Common myeloid progenitor, CD34-positive (primary cell): ENCODE results near the gene PSTK.
A peak's percentile ranks its signal among the peaks of the same experiment; 100 is the strongest.

Experiments
- CTCF ChIA-PET: fragments of 350-600 bp; sonication (Branson Sonifier 250); formaldehyde crosslinking; loops from one replicate; lab custom pipeline; 2021; ENCODE audit warnings: antibody characterized with exemption; lab: Charles Lee
- POLR2A ChIA-PET: fragments of 350-600 bp; sonication (Branson Sonifier 250); formaldehyde crosslinking; loops from one replicate; lab custom pipeline; 2021; ENCODE audit warnings: antibody characterized with exemption; lab: Charles Lee
- DNase-seq, 3 donors: peaks; one replicate each; pipeline versions ENCODE4 v3.0.0 to v3.0.0-alpha.2; 2013
- H3K27ac ChIP-seq, 2 experiments: 1 replicate in 1 of 2; 2 replicates in 1 of 2; pipeline ENCODE4 v1.7.0; 2013; ENCODE audit warnings: inconsistent platforms in 2 of 2, low read length in 2 of 2, mild to moderate bottlenecking in 2 of 2, low read depth in 1 of 2, moderate library complexity in 1 of 2; ENCODE audit not compliant: severe bottlenecking in 2 of 2, insufficient read depth in 1 of 2, poor library complexity in 1 of 2
- H3K27me3 ChIP-seq, 5 experiments: replicated peaks in 2 of 5; 1 replicate in 3 of 5; 2 replicates in 2 of 5; pipeline versions ENCODE4 v1.6.1 to v1.7.0; 2013; ENCODE audit warnings: low read length in 4 of 5, mild to moderate bottlenecking in 2 of 5, moderate library complexity in 2 of 5, inconsistent platforms in 1 of 5; ENCODE audit not compliant: insufficient read depth in 5 of 5, control insufficient read depth in 4 of 5
- H3K36me3 ChIP-seq, 4 experiments: 1 replicate in 2 of 4; 2 replicates in 2 of 4; pipeline versions ENCODE4 v1.6.1 to v1.7.0; 2013; ENCODE audit warnings: low read length in 3 of 4, control low read depth in 1 of 4, mild to moderate bottlenecking in 1 of 4; ENCODE audit not compliant: control insufficient read depth in 4 of 4, insufficient read depth in 4 of 4
- H3K4me1 ChIP-seq, 4 experiments: 1 replicate in 3 of 4; 2 replicates in 1 of 4; pipeline versions ENCODE4 v1.6.1 to v1.7.1; 2013; ENCODE audit warnings: low read length in 3 of 4, mild to moderate bottlenecking in 3 of 4, control low read depth in 1 of 4, inconsistent platforms in 1 of 4, moderate library complexity in 1 of 4; ENCODE audit not compliant: control insufficient read depth in 4 of 4, insufficient read depth in 4 of 4; ENCODE audit errors: control extremely low read depth in 1 of 4
- H3K4me3 ChIP-seq, 7 experiments: 1 replicate in 4 of 7; 2 replicates in 3 of 7; pipeline versions ENCODE4 v1.5.1 to v1.7.0; 2013; ENCODE audit warnings: mild to moderate bottlenecking in 7 of 7, low read length in 6 of 7, moderate library complexity in 6 of 7, inconsistent platforms in 2 of 7, low read depth in 2 of 7, control low read depth in 1 of 7; ENCODE audit not compliant: insufficient read depth in 4 of 7, control insufficient read depth in 1 of 7; ENCODE audit errors: extremely low read depth in 1 of 7
- H3K9me3 ChIP-seq, 5 experiments: 1 replicate in 4 of 5; 2 replicates in 1 of 5; pipeline versions ENCODE4 v1.6.1 to v1.7.1; 2013; ENCODE audit warnings: low read length in 4 of 5, mild to moderate bottlenecking in 2 of 5, inconsistent platforms in 1 of 5, low read depth in 1 of 5, moderate library complexity in 1 of 5; ENCODE audit not compliant: control insufficient read depth in 4 of 5, insufficient read depth in 2 of 5; ENCODE audit errors: control extremely low read depth in 1 of 5
- WGBS: methylation state at CpG from one replicate; pipeline ENCODE4 v1.1.5; 2013; ENCODE audit not compliant: insufficient coverage; 5-methylcytosine and 5-hydroxymethylcytosine counted together

Gene PSTK

GRCh38 chr10:122953902-122954730 is 26.1 kb upstream of the PSTK start, which contains the start of gene C10orf88:
TSS of gene C10orf88 (minus strand) at chr10:122954227. CDS start at chr10:122954178, 49 bp downstream.
- Histone ChIP-seq H3K4me1 (peaks cover 0 to 16% (median 12%) of the 10 kb centered on the region in 4 experiments), H3K27ac (peak within 1 kb of the TSS in 1 of 2 experiments; percentile 50), H3K4me3 (peak within 1 kb of the TSS; percentile 70 to 91 (median 78)), H3K9me3 (peaks cover 0 to 7% (median 6%) of the 10 kb centered on the region in 5 experiments), H3K27me3 (peaks cover 0 to 6% (median 0%) of the 10 kb centered on the region in 5 experiments), H3K36me3 (peaks cover 0 to 9% (median 2%) of the 10 kb centered on the region in 4 experiments)
- ChIA-PET POLR2A (no interaction called here), CTCF (interaction anchor here (0.9 kb wide), 1 partner anchor 9 kb away, joined by 4 read pairs; no protein-coding TSS in a partner anchor)
- 4% methylated on average over 69 of the region's 77 CpGs for WGBS
- peak; percentile 98 to 99 (median 99) for DNase-seq

GRCh38 chr10:122954731-122955050 is 25.5 kb upstream of the PSTK start:
- ChIA-PET POLR2A (no interaction called here), CTCF (no interaction called here)
- WGBS: 78% methylated on average over 11 of the region's 13 CpGs
- Histone ChIP-seq H3K4me1 (peaks cover 0 to 16% (median 12%) of the 10 kb centered on the region in 4 experiments), H3K9me3 (peaks cover 0 to 7% (median 6%) of the 10 kb centered on the region in 5 experiments), H3K36me3 (peaks cover 0 to 6% (median 1%) of the 10 kb centered on the region in 4 experiments), H3K4me3 (peak overlapping the region in 3 of 7 experiments; percentile 78 to 91 (median 82)), H3K27ac (no peak overlapping the region), H3K27me3 (peaks cover 0 to 6% (median 0%) of the 10 kb centered on the region in 5 experiments)
- DNase-seq: no peak

GRCh38 chr10:122955892-122956291 is 24.3 kb upstream of the PSTK start:
- ChIA-PET CTCF (interaction anchor here (1.0 to 1.2 kb wide), 2 partner anchors 22 to 25 kb away, joined by 4 read pairs; no protein-coding TSS in a partner anchor), POLR2A (no interaction called here)
- Histone ChIP-seq H3K4me3 (no peak overlapping the region), H3K27ac (no peak overlapping the region), H3K27me3 (peaks cover 0 to 6% (median 0%) of the 10 kb centered on the region in 5 experiments), H3K36me3 (no peaks in the 10 kb centered on the region), H3K9me3 (peaks cover 0 to 7% (median 6%) of the 10 kb centered on the region in 5 experiments), H3K4me1 (peaks cover 0 to 16% (median 12%) of the 10 kb centered on the region in 4 experiments)
- no CpG with 5 or more reads among the region's 1 CpG for WGBS
- no peak for DNase-seq

- Histone ChIP-seq H3K27ac (no peak overlapping the region), H3K36me3 (no peaks in the 10 kb centered on the region), H3K4me1 (peaks cover 0 to 16% (median 12%) of the 10 kb centered on the region in 4 experiments), H3K9me3 (peaks cover 0 to 7% (median 6%) of the 10 kb centered on the region in 5 experiments), H3K27me3 (peaks cover 0 to 6% (median 0%) of the 10 kb centered on the region in 5 experiments), H3K4me3 (no peak overlapping the region)
- CTCF ChIA-PET: no interaction called here
- WGBS: 96% methylated on average over 4 of the region's 5 CpGs
- POLR2A ChIA-PET: no interaction called here
- DNase-seq: no peak
These were observed 22.7 kb upstream of the PSTK start for GRCh38 chr10:122957474-122957873.

- no peak for DNase-seq
- ChIA-PET CTCF (no interaction called here), POLR2A (no interaction called here)
- Histone ChIP-seq H3K36me3 (no peaks in the 10 kb centered on the region), H3K9me3 (peaks cover 0 to 26% (median 13%) of the 10 kb centered on the region in 5 experiments), H3K27me3 (peaks cover 0 to 2% (median 0%) of the 10 kb centered on the region in 5 experiments), H3K4me1 (no peaks in the 10 kb centered on the region), H3K27ac (no peak overlapping the region), H3K4me3 (no peak overlapping the region)
- WGBS: 76% methylated on average over 2 of the region's 3 CpGs
These were observed 17.8 kb upstream of the PSTK start for GRCh38 chr10:122962405-122962804.

GRCh38 chr10:122966879-122967278 is 13.3 kb upstream of the PSTK start:
- Histone ChIP-seq H3K27me3 (no peaks in the 10 kb centered on the region), H3K27ac (no peak overlapping the region), H3K4me3 (no peak overlapping the region), H3K9me3 (peaks cover 0 to 36% (median 16%) of the 10 kb centered on the region in 5 experiments), H3K36me3 (no peaks in the 10 kb centered on the region), H3K4me1 (no peaks in the 10 kb centered on the region)
- ChIA-PET CTCF (interaction anchor here (1.5 kb wide), 1 partner anchor 13 kb away, joined by 5 read pairs; the partner anchor contains the start of gene PSTK), POLR2A (no interaction called here)
- DNase-seq: peak in 2 of 3 donors; percentile 14 to 25

- DNase-seq: no peak
- Histone ChIP-seq H3K4me3 (no peak overlapping the region), H3K36me3 (no peaks in the 10 kb centered on the region), H3K27ac (no peak overlapping the region), H3K27me3 (no peaks in the 10 kb centered on the region), H3K9me3 (peaks cover 0 to 34% (median 16%) of the 10 kb centered on the region in 5 experiments), H3K4me1 (no peaks in the 10 kb centered on the region)
- WGBS: no CpG with 5 or more reads among the region's 3 CpGs
- ChIA-PET CTCF (no interaction called here), POLR2A (no interaction called here)
These were observed 11.5 kb upstream of the PSTK start for GRCh38 chr10:122968698-122969097.
